WTC11 (cell line): ENCODE data around the gene PARD3B. TPM values are rescaled to one million over a fixed set of nuclear protein-coding genes. Genes with fewer than 3 reads are reported as not detected.

Experiments used
- ATAC-seq: fragments of 200-7000 bp; cut with Tn5 transposase; 2 replicates; pipeline ENCODE4 v1.10.0; 2021; ENCODE audit warnings: mild to moderate bottlenecking, moderate library complexity
- CTCF ChIA-PET: fragments of 300-600 bp; sonication (Branson Sonifier 250); formaldehyde crosslinking; loops from one replicate; lab custom pipeline; 2021; ENCODE audit warnings: antibody characterized with exemption; lab: Charles Lee
- POLR2A ChIA-PET: fragments of 350-600 bp; sonication (Branson Sonifier 250); formaldehyde crosslinking; loops from one replicate; lab custom pipeline; 2021; ENCODE audit warnings: antibody characterized with exemption; lab: Charles Lee
- DNase-seq: peaks from one replicate; pipeline ENCODE4 v3.0.0; 2021; ENCODE audit warnings: low spot score
- H3K27ac Mint-ChIP-seq: 2 replicates; pipeline ENCODE4 v1.8.0; 2021; ENCODE audit warnings: mixed read lengths
- H3K27me3 Mint-ChIP-seq: 2 replicates; pipeline ENCODE4 v1.8.0; 2021; ENCODE audit warnings: low read depth, mild to moderate bottlenecking, moderate library complexity, mixed read lengths
- H3K36me3 Mint-ChIP-seq: 2 replicates; pipeline ENCODE4 v1.8.0; 2021; ENCODE audit warnings: mixed read lengths
- H3K4me1 Mint-ChIP-seq: 2 replicates; pipeline ENCODE4 v1.8.0; 2022; ENCODE audit warnings: mixed read lengths
- H3K4me3 Mint-ChIP-seq: 2 replicates; pipeline ENCODE4 v1.8.0; 2021; ENCODE audit warnings: mild to moderate bottlenecking, moderate library complexity, mixed read lengths
- H3K9me3 Mint-ChIP-seq: 2 replicates; pipeline ENCODE4 v1.8.0; 2021; ENCODE audit warnings: mixed read lengths
- AR ChIP-seq: fragments of 250-450 bp; sonication (Bioruptor Pico); IDR thresholded peaks from 2 replicates; pipeline ENCODE4 v1.9.0; 2021; ENCODE audit warnings: mild to moderate bottlenecking
- ARID4B ChIP-seq: sonication (generic); formaldehyde crosslinking; IDR thresholded peaks from 2 replicates; pipeline ENCODE4 v1.8.0; 2023; ENCODE audit warnings: missing genetic modification reagents, mild to moderate bottlenecking, borderline replicate concordance
- E2F1 ChIP-seq: sonication (generic); formaldehyde crosslinking; IDR thresholded peaks from 2 replicates; pipeline ENCODE4 v1.8.0; 2022; ENCODE audit warnings: mild to moderate bottlenecking, missing genetic modification reagents
- ELF4 ChIP-seq: sonication (generic); formaldehyde crosslinking; IDR thresholded peaks from 2 replicates; pipeline ENCODE4 v1.8.1; 2022; ENCODE audit warnings: low read depth, mild to moderate bottlenecking, moderate library complexity, missing genetic modification reagents
- ERG ChIP-seq: fragments of 250-450 bp; sonication (Bioruptor Pico); IDR thresholded peaks from 2 replicates; pipeline ENCODE4 v1.8.0; 2021; ENCODE audit warnings: mild to moderate bottlenecking
- ETV6 ChIP-seq: sonication (generic); formaldehyde crosslinking; IDR thresholded peaks from 2 replicates; pipeline ENCODE4 v1.8.1; 2022; ENCODE audit warnings: mild to moderate bottlenecking, missing genetic modification reagents
- FOXJ3 ChIP-seq: sonication (generic); formaldehyde crosslinking; IDR thresholded peaks from 2 replicates; pipeline ENCODE4 v1.9.0; 2021; ENCODE audit warnings: missing genetic modification reagents, mild to moderate bottlenecking, borderline replicate concordance
- HMGA2 ChIP-seq: fragments of 250-450 bp; sonication (Bioruptor Pico); IDR thresholded peaks from 2 replicates; pipeline ENCODE4 v1.4.0; 2021; ENCODE audit warnings: mild to moderate bottlenecking, moderate library complexity
- IRF2 ChIP-seq: sonication (generic); formaldehyde crosslinking; IDR thresholded peaks from 2 replicates; pipeline ENCODE4 v1.8.0; 2022; ENCODE audit warnings: low read depth, missing genetic modification reagents, borderline replicate concordance
- JUN ChIP-seq: sonication (generic); formaldehyde crosslinking; IDR thresholded peaks from 2 replicates; pipeline ENCODE4 v1.8.0; 2023; ENCODE audit warnings: mild to moderate bottlenecking, missing genetic modification reagents
- PREB ChIP-seq: sonication (generic); formaldehyde crosslinking; IDR thresholded peaks from 2 replicates; pipeline ENCODE4 v1.8.1; 2022; ENCODE audit warnings: mild to moderate bottlenecking, missing genetic modification reagents, moderate library complexity, borderline replicate concordance
- PRRX2 ChIP-seq: fragments of 250-450 bp; sonication (Bioruptor Pico); IDR thresholded peaks from 2 replicates; pipeline ENCODE4 v1.8.0; 2021; ENCODE audit warnings: mild to moderate bottlenecking
- RELA ChIP-seq: sonication (generic); formaldehyde crosslinking; IDR thresholded peaks from 2 replicates; pipeline ENCODE4 v1.8.1; 2022; ENCODE audit warnings: missing genetic modification reagents, mild to moderate bottlenecking, borderline replicate concordance
- SOX15 ChIP-seq: fragments of 250-450 bp; sonication (Bioruptor Pico); IDR thresholded peaks from 2 replicates; pipeline ENCODE4 v1.9.0; 2021; ENCODE audit warnings: mild to moderate bottlenecking
- TEAD4 ChIP-seq: sonication (generic); formaldehyde crosslinking; IDR thresholded peaks from 2 replicates; pipeline ENCODE4 v1.8.0; 2022; ENCODE audit warnings: mild to moderate bottlenecking, missing genetic modification reagents
- ZBTB21 ChIP-seq: sonication (generic); formaldehyde crosslinking; IDR thresholded peaks from 2 replicates; pipeline ENCODE4 v1.8.1; 2023; ENCODE audit warnings: mild to moderate bottlenecking, missing genetic modification reagents, borderline replicate concordance
- ZMAT4 ChIP-seq: fragments of 250-450 bp; sonication (Bioruptor Pico); IDR thresholded peaks from 2 replicates; pipeline ENCODE4 v1.9.0; 2021; ENCODE audit warnings: mild to moderate bottlenecking
- ZNF281 ChIP-seq: sonication (generic); formaldehyde crosslinking; IDR thresholded peaks from 2 replicates; pipeline ENCODE4 v1.8.0; 2023; ENCODE audit warnings: mild to moderate bottlenecking, missing genetic modification reagents
- ZNF512 ChIP-seq: sonication (generic); formaldehyde crosslinking; IDR thresholded peaks from 2 replicates; pipeline ENCODE4 v1.8.1; 2022; ENCODE audit warnings: missing genetic modification reagents, borderline replicate concordance
- total RNA-seq: library from RNA; stranded (reverse); gene quantifications from 3 replicates; pipeline ENCODE4 v1.2.3, GENCODE V29; 2021

PARD3B gene
- total RNA-seq, 1 experiment from 2014 or later = 5.6 TPM

- TF ChIP-seq ZNF512 = no peak
- TF ChIP-seq FOXJ3 = no peak
- no peak for TF ChIP-seq HMGA2 (CRISPR knock-in tag)
- TF ChIP-seq ELF4 = no peak
These were observed 369.4 kb downstream of the PARD3B start (continued) for GRCh38 chr2:204914708-204915107.

GRCh38 chr2:204917089-204917701 is 371.9 kb downstream of the PARD3B start:
- Mint-ChIP-seq H3K4me3 (no peak overlapping the region), H3K4me1 (0 out of 2 replicates have a peak, but pooled peaks cover 3% of the 10 kb centered on the region), H3K27ac (no peak overlapping the region), H3K36me3 (no peaks in the 10 kb centered on the region), H3K27me3 (no peaks in the 10 kb centered on the region), H3K9me3 (no peaks in the 10 kb centered on the region)
- ATAC-seq (no peak), DNase-seq (no peak)
- ChIA-PET POLR2A (no interaction called here), CTCF (interaction anchor here (1.0 kb wide), 1 partner anchor 739 kb away, joined by 3 read pairs; no protein-coding TSS in a partner anchor)
- TF ChIP-seq AR (CRISPR knock-in tag) (no peak), E2F1 (CRISPR knock-in tag) (no peak), ZBTB21 (CRISPR knock-in tag) (no peak), ARID4B (CRISPR knock-in tag) (no peak), PRRX2 (CRISPR knock-in tag) (no peak), FOXJ3 (no peak), TEAD4 (CRISPR knock-in tag) (no peak), PREB (no peak), IRF2 (no peak), JUN (no peak), SOX15 (CRISPR knock-in tag) (no peak), ETV6 (CRISPR knock-in tag) (no peak), ERG (CRISPR knock-in tag) (no peak), ZMAT4 (CRISPR knock-in tag) (no peak), ZNF281 (CRISPR knock-in tag) (no peak), RELA (CRISPR knock-in tag) (no peak)
